ENCODE results near the gene BORCS5. TPM values are rescaled to one million over a fixed set of nuclear protein-coding genes. Genes with fewer than 3 reads are reported as not detected.

Gene BORCS5
- polyA plus RNA-seq, 12 donors: 5.8 to 9.6 (median 7.4) TPM; not detected in 1

- no peak for DNase-seq
Measured at GRCh38 chr12:12428961-12429657, 72.2 kb downstream of the BORCS5 start.

GRCh38 chr12:12432364-12432763 is 75.5 kb downstream of the BORCS5 start:
- DNase-seq: no peak

- DNase-seq: no peak
Measured at GRCh38 chr12:12433203-12433731, 76.4 kb downstream of the BORCS5 start.

DNA sequence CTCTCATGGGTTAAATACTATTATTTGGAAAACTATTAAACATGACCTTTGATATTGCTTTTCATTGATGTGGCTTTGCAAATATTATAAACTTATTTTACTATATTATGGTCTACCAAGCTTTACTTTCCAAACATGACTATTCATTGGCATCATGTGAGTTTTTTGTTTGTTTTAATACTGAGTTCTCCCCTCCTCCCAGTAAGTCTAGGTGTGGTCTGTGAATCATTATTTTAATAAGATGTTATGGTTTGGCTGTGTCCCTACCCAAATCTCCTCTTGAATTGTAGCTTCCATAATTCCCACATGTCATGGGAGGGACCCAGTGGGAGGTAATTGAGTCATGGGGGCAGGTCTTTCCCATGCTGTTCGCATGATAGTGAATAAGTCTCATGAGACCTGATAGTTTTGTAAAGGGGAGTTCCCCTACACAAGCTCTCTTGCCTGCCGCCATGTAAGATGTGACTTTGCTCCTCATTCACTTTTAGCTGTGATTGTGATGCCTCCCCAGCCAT is 80.0 kb downstream of the BORCS5 start:
- no peak for DNase-seq

DNA sequence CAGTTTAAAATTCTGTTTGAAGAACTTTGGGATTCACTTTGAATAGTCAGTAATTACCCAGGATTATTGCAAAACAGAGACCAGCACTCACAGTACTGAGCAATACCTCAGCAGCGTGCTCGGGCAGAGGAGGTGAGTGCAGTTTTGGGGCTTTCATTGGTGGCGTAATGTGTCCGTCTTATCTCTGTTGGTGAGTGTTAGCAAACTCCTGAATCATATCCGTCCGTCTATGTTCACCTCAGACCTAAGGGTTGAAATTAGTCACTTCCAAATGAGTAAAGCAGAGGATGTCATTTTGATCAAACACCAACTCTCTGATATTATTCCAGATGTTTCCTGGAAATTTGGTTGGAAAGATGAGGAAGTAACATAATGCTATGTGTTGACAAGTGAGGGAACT is 82.8 kb downstream of the BORCS5 start:
- no peak for DNase-seq

DNA sequence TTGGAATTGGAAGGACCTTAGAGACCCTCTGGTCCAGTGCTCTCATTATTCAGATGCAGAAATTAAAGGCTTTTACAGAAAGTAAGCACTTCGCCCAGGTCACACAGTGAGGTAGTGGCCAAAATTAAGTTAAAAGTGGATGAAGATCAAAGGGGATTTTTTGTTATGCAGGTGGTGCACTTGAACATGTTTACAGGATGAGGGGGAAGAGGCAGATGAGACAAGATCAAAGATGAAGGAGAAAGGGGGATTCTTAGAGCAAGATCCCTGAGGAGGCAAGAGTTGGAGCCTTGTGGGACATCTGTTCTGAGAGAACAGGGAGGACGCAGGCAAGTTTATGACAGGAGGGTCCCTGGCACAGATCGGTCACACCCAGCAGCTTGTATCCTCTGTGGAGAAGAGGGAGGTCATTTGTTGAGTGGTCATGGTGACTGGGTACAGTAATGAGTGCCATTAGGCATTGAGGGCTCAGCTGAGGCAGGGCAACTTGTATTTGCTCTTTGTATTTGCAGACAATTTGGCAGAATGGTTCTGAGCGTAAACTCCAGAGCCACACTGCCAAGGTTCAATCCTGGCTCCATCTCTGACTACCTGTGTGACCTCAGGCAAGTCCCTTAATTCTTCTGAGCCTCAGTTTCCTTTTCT is 84.0 kb downstream of the BORCS5 start:
- no peak for DNase-seq

DNA sequence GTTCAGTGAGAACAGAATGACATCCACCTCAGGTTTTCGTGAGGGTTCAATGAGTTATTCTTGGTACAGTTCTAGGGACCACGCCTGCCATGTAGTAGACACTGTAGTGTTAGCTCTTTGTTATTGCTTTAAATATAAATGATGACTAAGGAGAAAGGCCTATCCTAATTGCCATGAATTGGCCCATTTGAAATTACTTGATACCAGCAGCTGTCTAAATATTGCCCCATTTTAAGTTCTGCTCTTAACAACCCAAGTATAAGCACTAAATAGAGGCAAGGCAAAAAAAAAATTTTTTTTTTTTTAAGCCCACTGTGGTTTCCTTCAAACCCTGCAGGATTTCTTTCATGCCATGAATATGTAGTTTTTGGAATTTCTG is 84.5 kb downstream of the BORCS5 start:
- no peak for DNase-seq

DNA sequence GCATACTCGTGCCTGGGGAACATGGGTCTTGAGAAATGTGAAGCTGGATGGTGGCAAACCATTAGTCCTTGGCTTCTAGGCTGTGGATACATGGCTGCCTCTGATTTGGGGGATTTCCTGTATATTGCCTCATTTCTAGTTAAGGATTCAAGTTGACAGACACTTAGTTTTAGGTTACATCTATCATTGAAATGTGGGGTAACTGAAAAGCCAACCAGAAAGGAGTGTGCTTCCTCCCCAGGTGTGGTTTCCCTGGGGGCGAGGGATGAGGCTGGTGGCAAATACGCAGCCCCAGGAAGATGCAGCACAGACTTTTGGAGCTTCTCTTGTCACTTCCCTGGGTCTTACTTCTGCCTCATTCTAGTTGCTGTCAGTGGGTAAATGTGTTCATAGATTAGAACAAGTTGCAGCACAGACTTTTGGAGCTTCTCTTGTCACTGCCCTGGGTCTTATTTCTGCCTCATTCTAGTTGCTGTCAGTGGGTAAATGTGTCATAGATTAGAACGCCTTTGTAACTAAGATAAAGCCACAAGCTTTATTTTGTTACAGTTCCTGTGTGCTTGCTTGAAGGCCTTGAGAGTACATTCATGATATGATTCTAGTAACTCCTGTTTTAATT is 85.1 kb downstream of the BORCS5 start:
- no peak for DNase-seq

DNA sequence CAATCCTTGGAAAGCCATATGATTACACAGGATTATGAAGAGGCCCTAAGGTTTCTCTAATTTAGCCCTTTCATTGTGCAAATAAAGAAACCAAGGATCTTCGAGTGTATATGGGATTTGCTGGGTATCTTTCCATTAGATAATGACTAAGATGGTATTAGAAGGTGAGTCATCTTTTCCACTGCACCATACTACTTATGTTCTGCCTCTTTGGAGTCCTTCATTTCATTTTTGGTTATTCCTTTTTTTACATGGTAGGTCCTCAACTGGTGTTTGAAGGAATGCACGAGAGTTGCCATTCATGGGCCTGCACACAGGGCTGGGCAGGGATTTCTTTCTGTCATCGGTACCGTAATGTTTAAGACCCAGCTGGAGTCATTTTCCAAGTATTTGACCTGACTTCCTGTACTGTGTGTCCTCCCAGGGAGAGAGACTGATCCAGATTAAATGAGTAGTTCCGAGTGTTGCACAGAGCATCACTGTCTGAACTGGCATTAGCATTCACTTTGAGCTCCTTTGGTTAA is 85.7 kb downstream of the BORCS5 start:
- no peak for DNase-seq

DNA sequence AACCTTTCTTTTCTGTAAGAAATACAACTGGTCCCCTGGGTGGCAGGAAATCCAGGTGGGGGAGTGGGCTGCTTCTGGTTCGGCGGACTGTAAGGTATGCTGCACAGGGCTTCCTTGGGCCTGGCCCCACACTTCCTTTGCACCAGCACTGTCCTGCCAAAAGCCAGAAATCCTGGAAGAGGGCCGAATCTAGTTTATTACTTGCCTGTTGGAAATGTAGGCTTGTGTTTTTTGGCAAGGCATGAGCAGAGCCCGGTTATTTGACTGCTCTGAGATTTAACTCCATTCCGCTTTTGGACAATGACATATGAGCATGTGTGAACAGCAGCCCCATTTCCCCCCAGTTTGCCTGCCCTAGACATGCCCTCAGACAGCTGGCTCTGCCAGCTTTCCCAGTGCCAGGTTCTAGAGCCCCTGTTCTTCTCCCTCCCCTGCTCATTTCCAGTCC is 86.6 kb downstream of the BORCS5 start:
- peak; percentile 70 for DNase-seq

DNA sequence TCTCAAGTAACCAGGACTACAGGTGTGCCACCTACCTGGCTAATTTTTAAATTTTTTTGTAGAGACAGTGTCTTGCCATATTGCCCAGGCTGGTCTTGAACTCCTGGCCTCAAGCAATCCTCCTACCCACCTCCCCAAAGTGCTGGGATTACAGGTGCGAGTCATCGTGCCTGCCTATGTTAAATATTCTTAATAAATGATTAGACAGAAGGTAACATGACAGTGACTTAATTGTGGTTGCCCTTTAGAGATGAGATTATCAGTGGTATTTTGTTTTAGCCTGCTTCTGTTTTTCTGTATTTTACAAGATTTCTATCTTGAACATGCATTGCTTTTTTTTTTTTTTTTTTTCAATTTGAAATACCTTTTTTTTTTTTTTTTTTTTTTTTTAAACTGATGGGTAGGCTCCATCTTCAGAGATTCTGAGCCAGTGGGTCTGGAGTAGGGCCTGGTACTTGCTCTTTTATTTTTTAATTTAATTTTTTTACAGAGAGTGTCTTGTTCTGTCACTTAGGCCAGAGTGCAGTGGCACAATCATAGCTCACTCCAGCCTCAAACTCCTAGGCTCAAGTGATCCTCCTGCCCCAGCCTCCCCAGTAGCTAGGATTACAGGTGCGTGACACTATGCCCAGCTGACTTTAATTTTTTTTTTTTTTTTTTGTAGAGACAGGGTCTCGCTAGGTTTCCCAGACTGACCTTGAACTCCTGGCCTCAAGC is 88.4 kb downstream of the BORCS5 start:
- DNase-seq: no peak

DNA sequence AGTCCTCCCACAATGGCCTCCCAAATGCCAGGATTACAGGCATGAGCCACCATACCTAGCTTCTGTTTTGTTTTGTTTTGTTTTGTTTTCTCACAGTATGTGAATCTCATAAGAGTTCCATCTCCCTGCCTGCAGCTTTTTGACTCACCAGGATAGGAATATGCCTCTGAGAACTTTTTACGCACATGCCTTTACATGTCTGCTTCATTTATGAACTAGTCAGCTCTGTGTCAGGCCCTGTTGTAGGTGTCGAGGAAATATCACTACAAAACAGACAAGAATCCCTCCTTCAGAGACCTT is 89.0 kb downstream of the BORCS5 start:
- DNase-seq: no peak

GRCh38 chr12:12446786-12447185 is 89.9 kb downstream of the BORCS5 start:
- DNase-seq: no peak

- DNase-seq: no peak
Measured at GRCh38 chr12:12447236-12447635, 90.4 kb downstream of the BORCS5 start.

DNA sequence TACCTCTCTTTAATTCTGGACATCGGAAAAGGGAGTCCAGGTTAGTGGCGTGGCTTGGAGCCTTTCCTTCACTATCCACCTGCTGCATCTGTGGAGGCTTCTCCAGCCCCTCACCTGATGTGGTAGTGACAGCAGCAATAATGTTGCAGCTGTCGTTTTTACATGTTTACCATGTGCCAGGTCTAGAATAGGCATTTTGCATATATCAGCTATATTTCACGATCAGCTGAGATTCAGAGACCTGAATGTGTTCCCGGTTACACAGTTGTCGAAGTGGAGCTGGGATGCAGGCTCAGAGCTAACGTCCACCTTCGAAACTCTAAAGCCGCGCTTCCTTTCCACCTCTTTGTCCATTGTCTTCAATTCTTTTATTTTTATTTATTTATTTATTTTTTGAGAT is 91.0 kb downstream of the BORCS5 start:
- no peak for DNase-seq

- DNase-seq: no peak
Measured at GRCh38 chr12:12449533-12450025, 92.7 kb downstream of the BORCS5 start.

GRCh38 chr12:12450043-12450471 is 93.2 kb downstream of the BORCS5 start:
- DNase-seq: no peak

DNA sequence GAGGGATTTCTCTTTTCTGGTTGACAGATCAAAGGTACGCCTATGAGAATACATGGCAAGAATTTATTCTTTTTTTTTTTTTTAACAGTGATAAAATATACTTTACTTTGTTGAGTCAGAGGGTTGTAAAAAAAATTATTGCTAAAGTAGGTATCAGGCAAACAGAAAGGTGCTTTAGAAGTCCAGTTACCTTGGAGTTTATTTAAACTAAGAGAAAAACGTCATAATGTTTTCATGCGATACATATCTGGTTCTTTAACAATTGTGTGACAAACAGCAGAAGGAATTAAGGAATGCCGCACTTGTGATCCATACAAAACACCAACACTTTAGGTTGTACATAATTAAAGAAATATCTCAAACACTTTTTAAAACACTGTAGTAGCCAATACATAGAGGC is 94.2 kb downstream of the BORCS5 start:
- no peak for DNase-seq

DNA sequence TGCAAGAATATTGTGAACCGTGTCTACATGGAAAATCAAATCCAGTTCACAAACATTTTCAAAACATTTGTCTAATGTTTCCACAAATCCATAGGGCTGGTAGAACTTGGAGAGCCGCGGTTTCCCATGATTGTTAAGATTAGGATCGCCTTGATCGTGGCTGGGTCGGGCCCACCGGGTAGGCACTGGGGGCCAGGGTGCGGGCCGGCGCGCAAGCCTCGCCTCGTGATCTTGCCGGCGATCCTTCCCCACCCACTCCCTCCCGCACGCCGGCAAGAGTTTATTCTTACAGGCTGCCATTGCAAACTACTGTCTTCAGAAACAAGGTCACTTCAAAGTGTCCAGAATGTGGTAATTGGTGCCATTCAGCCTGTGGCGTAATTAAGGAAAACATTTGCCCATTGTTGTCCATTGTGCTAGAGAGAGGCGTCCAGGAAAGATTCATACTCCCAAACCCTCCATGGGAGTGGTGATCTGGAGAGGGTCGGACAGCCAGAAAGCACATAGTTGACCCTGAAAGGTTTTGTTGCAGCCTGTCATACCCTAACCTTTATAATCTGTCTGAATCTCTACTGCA is 95.5 kb downstream of the BORCS5 start:
- no peak for DNase-seq

GRCh38 chr12:12453635-12454034 is 96.8 kb downstream of the BORCS5 start:
- DNase-seq: no peak

DNA sequence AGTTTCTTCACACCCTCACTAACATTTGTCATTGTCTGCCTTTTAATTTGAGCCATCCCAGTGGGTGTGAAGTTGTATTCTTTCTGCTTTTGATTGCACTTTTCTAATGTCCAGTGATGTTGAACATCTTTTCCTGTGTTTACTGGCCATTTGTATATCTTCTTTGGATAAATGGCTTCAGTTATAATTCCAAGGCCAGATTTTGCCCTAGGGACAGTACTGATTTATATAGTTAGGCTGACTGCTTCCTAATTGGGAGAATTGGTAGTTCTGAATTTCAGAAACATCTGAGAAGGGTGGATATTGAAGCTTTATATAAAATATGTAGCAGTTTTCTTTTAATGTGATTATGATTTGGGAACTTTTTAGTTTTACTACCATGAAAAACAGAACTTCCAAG is 97.4 kb downstream of the BORCS5 start:
- DNase-seq: no peak

All from muscle of arm (tissue), 12 donors.